Stimulated activated CD4-positive, alpha-beta T cell treated with anti-CD3 and anti-CD28 coated beads, Interleukin-15, amount 100 ng/mL, for 48 hours (primary cell): ENCODE data around the gene NLGN2.

Source experiments
- DNase-seq, 2 donors: peaks; one replicate each; pipeline ENCODE4 v3.0.0-alpha.2; 2020; ENCODE audit warnings: low read depth in 2 of 2

Gene NLGN2

GRCh38 chr17:7466318-7466638, 58.6 kb downstream of the NLGN2 start:
- DNase-seq, result no peak

GRCh38 chr17:7466639-7467341, 59.1 kb downstream of the NLGN2 start:
- no peak for DNase-seq

GRCh38 chr17:7467498-7467897, 59.9 kb downstream of the NLGN2 start:
- no peak for DNase-seq

- DNase-seq, result no peak
Measured at GRCh38 chr17:7468290-7468689, 60.6 kb downstream of the NLGN2 start.

- no peak for DNase-seq
Measured at GRCh38 chr17:7468804-7469389, 61.3 kb downstream of the NLGN2 start.
